HepG2 (cell line): ENCODE results near the gene SETD3. TPM values are rescaled to one million over a fixed set of nuclear protein-coding genes. Genes with fewer than 3 reads are reported as not detected.

ENCODE experiments used
- AGO1 ChIP-seq: fragments of 200-400 bp; formaldehyde crosslinking; IDR thresholded peaks from 2 replicates; pipeline ENCODE4 v1.6.1; 2017; ENCODE audit warnings: mild to moderate bottlenecking, low read depth, low read length, moderate library complexity; ENCODE audit not compliant: poor library complexity, severe bottlenecking
- ARNT ChIP-seq: fragments of 450-650 bp; IDR thresholded peaks from 2 replicates; pipeline ENCODE4 v1.6.1; 2017
- CBX1 ChIP-seq: IDR thresholded peaks from one replicate; pipeline ENCODE4 v1.6.1; 2016; ENCODE audit warnings: antibody characterized with exemption, low read depth
- DMAP1 ChIP-seq: IDR thresholded peaks from 2 replicates; pipeline ENCODE4 v1.6.1; 2016
- DNMT1 ChIP-seq: sonication (generic); formaldehyde crosslinking; IDR thresholded peaks from 2 replicates; pipeline ENCODE4 v1.5.1; 2020; ENCODE audit warnings: mild to moderate bottlenecking, missing genetic modification reagents
- DPF2 ChIP-seq: sonication (generic); formaldehyde crosslinking; IDR thresholded peaks from 2 replicates; pipeline ENCODE4 v1.4.0; 2020; ENCODE audit warnings: mild to moderate bottlenecking, low read depth, missing genetic modification reagents, borderline replicate concordance
- ELF1 ChIP-seq: sonication (generic); formaldehyde crosslinking; IDR thresholded peaks from 2 replicates; pipeline ENCODE4 v1.4.0; 2020; ENCODE audit warnings: missing genetic modification reagents
- EP300 ChIP-seq, 3 experiments: sonication (generic) in 1 of 3; formaldehyde crosslinking in 1 of 3; IDR thresholded peaks; 2 replicates each; pipeline versions ENCODE4 v1.5.1 to v1.6.1; 2011 to 2020; ENCODE audit warnings: low read depth in 2 of 3, low read length in 2 of 3, borderline replicate concordance in 1 of 3, improper control_type of control experiment in 1 of 3, mild to moderate bottlenecking in 1 of 3, missing genetic modification reagents in 1 of 3, moderate library complexity in 1 of 3
- GABPA ChIP-seq, 2 experiments: IDR thresholded peaks; 2 replicates each; pipeline ENCODE4 v1.6.1; 2011 to 2016; ENCODE audit warnings: low read depth in 2 of 2, low read length in 1 of 2, missing biosample characterization in 1 of 2, missing genetic modification characterization in 1 of 2
- NPAS2 ChIP-seq: sonication (generic); formaldehyde crosslinking; IDR thresholded peaks from 2 replicates; pipeline ENCODE4 v1.8.0; 2022; ENCODE audit warnings: mild to moderate bottlenecking, missing genetic modification reagents, borderline replicate concordance
- TCF12 ChIP-seq, 2 experiments: fragments of 450-650 bp in 1 of 2; sonication (generic) in 1 of 2; formaldehyde crosslinking in 1 of 2; IDR thresholded peaks; 2 replicates each; pipeline versions ENCODE4 v1.6.1 to v1.8.0; 2017 to 2022; ENCODE audit warnings: antibody characterized with exemption in 1 of 2, mild to moderate bottlenecking in 1 of 2, missing genetic modification reagents in 1 of 2, moderate library complexity in 1 of 2
- U2AF1 ChIP-seq: fragments of 200-400 bp; formaldehyde crosslinking; optimal IDR thresholded peaks from 2 replicates; pipeline ENCODE3; 2017; ENCODE audit warnings: mild to moderate bottlenecking, low read depth, low read length
- ZNF329 ChIP-seq: sonication (generic); formaldehyde crosslinking; IDR thresholded peaks from 2 replicates; pipeline ENCODE4 v1.9.0; 2021; ENCODE audit warnings: low read depth, mild to moderate bottlenecking, missing genetic modification reagents
- ZNF891 ChIP-seq: sonication (generic); formaldehyde crosslinking; IDR thresholded peaks from 2 replicates; pipeline ENCODE4 v1.5.0; 2020; ENCODE audit warnings: mild to moderate bottlenecking, missing genetic modification reagents
- polyA plus RNA-seq, 8 experiments: library from polyadenylated mRNA; depleted of rRNA in 3 of 8; stranded (reverse) in 7 of 8; unstranded in 1 of 8; fragments of >200 nt; fragmentation: Illumina TruSeq in 4 of 8; extraction: Trizol in 4 of 8; gene quantifications; 2 replicates each; pipeline versions ENCODE4 v1.2.1 to v1.2.3, GENCODE V29; 2011 to 2016; ENCODE audit warnings: low read depth in 4 of 8, missing spikeins in 1 of 8, mixed read lengths in 1 of 8; ENCODE audit not compliant: insufficient read depth in 1 of 8
- total RNA-seq, 5 experiments: library from RNA; depleted of rRNA; stranded (reverse); fragments of >200 nt; fragmentation: Illumina TruSeq; extraction: Trizol; gene quantifications; 2 replicates each; pipeline ENCODE4 v1.2.3, GENCODE V29; 2016; ENCODE audit warnings: low read depth in 1 of 5
- TF ChIP-seq, protein P1 (sequence below): sonication (generic); formaldehyde crosslinking; IDR thresholded peaks from 2 replicates; pipeline ENCODE4 v1.9.0; 2022; ENCODE audit warnings: low read depth, missing genetic modification reagents
- TF ChIP-seq, protein P2 (sequence below): sonication (generic); formaldehyde crosslinking; IDR thresholded peaks from 2 replicates; pipeline ENCODE4 v1.8.0; 2022; ENCODE audit warnings: missing genetic modification reagents, mild to moderate bottlenecking, borderline replicate concordance
- TF ChIP-seq, protein P3 (sequence below): sonication (generic); formaldehyde crosslinking; IDR thresholded peaks from 2 replicates; pipeline ENCODE4 v1.5.0; 2020; ENCODE audit warnings: missing genetic modification reagents
- TF ChIP-seq, protein P4 (sequence below): sonication (generic); formaldehyde crosslinking; IDR thresholded peaks from 2 replicates; pipeline ENCODE4 v1.4.0; 2020; ENCODE audit warnings: missing genetic modification reagents
- TF ChIP-seq, protein P5 (sequence below): sonication (generic); formaldehyde crosslinking; IDR thresholded peaks from 2 replicates; pipeline ENCODE4 v1.4.0; 2020; ENCODE audit warnings: missing genetic modification reagents, low read depth, mild to moderate bottlenecking, borderline replicate concordance

Gene SETD3
- total and polyA plus RNA-seq, 2 of the 13 experiments (the other 11 are each of a cell fraction or from before 2014, with no cell fraction given), result 30.3 to 67.1 TPM

DNA sequence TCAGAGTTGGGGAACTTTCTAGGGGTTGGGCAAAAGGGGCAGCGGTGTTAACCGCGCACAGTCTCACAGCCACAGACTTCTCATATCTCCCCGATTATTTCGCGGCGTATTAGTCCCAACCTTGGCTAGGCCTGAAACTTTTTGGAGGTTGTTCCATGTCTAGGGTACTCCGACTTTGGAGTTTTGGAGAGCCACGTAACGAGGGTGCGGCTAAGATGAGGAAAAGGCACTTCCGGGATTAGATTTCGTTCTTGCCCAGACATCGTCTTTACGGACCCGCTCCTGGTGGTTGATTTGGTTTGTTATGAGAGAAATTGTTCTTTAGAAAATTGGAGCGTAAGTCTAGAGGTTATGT, 1.1 kb upstream of the SETD3 start (continued):
- TF ChIP-seq, protein P1, sequence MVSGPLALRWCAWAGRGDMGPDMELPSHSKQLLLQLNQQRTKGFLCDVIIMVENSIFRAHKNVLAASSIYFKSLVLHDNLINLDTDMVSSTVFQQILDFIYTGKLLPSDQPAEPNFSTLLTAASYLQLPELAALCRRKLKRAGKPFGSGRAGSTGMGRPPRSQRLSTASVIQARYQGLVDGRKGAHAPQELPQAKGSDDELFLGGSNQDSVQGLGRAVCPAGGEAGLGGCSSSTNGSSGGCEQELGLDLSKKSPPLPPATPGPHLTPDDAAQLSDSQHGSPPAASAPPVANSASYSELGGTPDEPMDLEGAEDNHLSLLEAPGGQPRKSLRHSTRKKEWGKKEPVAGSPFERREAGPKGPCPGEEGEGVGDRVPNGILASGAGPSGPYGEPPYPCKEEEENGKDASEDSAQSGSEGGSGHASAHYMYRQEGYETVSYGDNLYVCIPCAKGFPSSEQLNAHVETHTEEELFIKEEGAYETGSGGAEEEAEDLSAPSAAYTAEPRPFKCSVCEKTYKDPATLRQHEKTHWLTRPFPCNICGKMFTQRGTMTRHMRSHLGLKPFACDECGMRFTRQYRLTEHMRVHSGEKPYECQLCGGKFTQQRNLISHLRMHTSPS (CRISPR knock-in tag), result no peak
- no peak for TF ChIP-seq U2AF1
- TF ChIP-seq GABPA (IDR thresholded peaks at IDR 0.05; ENCODE audit: low read depth, low read length), result no peak
- no peak for TF ChIP-seq GABPA (CRISPR knock-in tag; IDR thresholded peaks at IDR 0.05; ENCODE audit: low read depth)
- TF ChIP-seq TCF12 (IDR thresholded peaks at IDR 0.05), result no peak
- no peak for TF ChIP-seq TCF12 (CRISPR knock-in tag; IDR thresholded peaks at IDR 0.05)
- 0 out of 2 replicates have a peak, but pooled peaks have one; percentile 14 for TF ChIP-seq DMAP1 (CRISPR knock-in tag)
- TF ChIP-seq NPAS2 (CRISPR knock-in tag), result no peak
- TF ChIP-seq CBX1, result no peak
- 0 out of 2 replicates have a peak, but pooled peaks have one; percentile 4 for TF ChIP-seq ZNF891 (CRISPR knock-in tag)
- 0 out of 2 replicates have a peak, but pooled peaks have one; percentile 25 for TF ChIP-seq ZNF329 (CRISPR knock-in tag)
- TF ChIP-seq, protein P2, sequence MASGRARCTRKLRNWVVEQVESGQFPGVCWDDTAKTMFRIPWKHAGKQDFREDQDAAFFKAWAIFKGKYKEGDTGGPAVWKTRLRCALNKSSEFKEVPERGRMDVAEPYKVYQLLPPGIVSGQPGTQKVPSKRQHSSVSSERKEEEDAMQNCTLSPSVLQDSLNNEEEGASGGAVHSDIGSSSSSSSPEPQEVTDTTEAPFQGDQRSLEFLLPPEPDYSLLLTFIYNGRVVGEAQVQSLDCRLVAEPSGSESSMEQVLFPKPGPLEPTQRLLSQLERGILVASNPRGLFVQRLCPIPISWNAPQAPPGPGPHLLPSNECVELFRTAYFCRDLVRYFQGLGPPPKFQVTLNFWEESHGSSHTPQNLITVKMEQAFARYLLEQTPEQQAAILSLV (CRISPR knock-in tag), result peak; percentile 21; the same call in 1 of the 2 replicates
- TF ChIP-seq ARNT, result no peak
- TF ChIP-seq, protein P3, sequence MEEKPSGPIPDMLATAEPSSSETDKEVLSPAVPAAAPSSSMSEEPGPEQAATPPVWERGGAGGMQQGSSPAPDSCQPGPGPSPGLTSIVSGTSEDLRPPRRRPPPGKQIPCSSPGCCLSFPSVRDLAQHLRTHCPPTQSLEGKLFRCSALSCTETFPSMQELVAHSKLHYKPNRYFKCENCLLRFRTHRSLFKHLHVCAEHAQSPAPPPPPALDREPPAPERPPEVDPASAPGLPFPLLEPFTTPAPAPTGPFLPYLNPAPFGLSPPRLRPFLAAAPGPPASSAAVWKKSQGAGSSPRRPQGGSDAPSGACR, result no peak
- TF ChIP-seq DNMT1 (CRISPR knock-in tag), result no peak
- TF ChIP-seq EP300 (IDR thresholded peaks at IDR 0.05; ENCODE audit: low read depth in 2 of 2, low read length in 2 of 2), result no peak
- TF ChIP-seq EP300 (CRISPR knock-in tag; IDR thresholded peaks at IDR 0.05; ENCODE audit: borderline replicate concordance), result no peak
- TF ChIP-seq, protein P4, sequence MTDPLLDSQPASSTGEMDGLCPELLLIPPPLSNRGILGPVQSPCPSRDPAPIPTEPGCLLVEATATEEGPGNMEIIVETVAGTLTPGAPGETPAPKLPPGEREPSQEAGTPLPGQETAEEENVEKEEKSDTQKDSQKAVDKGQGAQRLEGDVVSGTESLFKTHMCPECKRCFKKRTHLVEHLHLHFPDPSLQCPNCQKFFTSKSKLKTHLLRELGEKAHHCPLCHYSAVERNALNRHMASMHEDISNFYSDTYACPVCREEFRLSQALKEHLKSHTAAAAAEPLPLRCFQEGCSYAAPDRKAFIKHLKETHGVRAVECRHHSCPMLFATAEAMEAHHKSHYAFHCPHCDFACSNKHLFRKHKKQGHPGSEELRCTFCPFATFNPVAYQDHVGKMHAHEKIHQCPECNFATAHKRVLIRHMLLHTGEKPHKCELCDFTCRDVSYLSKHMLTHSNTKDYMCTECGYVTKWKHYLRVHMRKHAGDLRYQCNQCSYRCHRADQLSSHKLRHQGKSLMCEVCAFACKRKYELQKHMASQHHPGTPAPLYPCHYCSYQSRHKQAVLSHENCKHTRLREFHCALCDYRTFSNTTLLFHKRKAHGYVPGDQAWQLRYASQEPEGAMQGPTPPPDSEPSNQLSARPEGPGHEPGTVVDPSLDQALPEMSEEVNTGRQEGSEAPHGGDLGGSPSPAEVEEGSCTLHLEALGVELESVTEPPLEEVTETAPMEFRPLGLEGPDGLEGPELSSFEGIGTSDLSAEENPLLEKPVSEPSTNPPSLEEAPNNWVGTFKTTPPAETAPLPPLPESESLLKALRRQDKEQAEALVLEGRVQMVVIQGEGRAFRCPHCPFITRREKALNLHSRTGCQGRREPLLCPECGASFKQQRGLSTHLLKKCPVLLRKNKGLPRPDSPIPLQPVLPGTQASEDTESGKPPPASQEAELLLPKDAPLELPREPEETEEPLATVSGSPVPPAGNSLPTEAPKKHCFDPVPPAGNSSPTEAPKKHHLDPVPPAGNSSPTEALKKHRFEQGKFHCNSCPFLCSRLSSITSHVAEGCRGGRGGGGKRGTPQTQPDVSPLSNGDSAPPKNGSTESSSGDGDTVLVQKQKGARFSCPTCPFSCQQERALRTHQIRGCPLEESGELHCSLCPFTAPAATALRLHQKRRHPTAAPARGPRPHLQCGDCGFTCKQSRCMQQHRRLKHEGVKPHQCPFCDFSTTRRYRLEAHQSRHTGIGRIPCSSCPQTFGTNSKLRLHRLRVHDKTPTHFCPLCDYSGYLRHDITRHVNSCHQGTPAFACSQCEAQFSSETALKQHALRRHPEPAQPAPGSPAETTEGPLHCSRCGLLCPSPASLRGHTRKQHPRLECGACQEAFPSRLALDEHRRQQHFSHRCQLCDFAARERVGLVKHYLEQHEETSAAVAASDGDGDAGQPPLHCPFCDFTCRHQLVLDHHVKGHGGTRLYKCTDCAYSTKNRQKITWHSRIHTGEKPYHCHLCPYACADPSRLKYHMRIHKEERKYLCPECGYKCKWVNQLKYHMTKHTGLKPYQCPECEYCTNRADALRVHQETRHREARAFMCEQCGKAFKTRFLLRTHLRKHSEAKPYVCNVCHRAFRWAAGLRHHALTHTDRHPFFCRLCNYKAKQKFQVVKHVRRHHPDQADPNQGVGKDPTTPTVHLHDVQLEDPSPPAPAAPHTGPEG (CRISPR knock-in tag), result 0 out of 2 replicates have a peak, but pooled peaks have one; percentile 18
- TF ChIP-seq ELF1, result peak; percentile 78
- no peak for TF ChIP-seq AGO1
- TF ChIP-seq DPF2 (CRISPR knock-in tag), result no peak
- TF ChIP-seq, protein P5, sequence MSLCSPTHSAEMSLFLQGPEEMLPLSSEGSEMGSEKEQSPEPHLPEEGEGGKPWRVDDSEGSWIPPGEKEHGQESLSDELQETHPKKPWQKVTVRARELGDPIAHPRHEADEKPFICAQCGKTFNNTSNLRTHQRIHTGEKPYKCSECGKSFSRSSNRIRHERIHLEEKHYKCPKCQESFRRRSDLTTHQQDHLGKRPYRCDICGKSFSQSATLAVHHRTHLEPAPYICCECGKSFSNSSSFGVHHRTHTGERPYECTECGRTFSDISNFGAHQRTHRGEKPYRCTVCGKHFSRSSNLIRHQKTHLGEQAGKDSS (CRISPR knock-in tag), result 0 out of 2 replicates have a peak, but pooled peaks have one; percentile 5
